Mucosa of gallbladder (tissue), 1 donor: ENCODE measurements around the gene FBXW2. TPM values are rescaled to one million over a fixed set of nuclear protein-coding genes. Genes with fewer than 3 reads are reported as not detected.

Source experiments
- DNase-seq: peaks from one replicate; pipeline ENCODE4 v3.0.0-alpha.2; 2020; ENCODE audit warnings: low spot score
- total RNA-seq: library from RNA; stranded (reverse); gene quantifications from one replicate; pipeline ENCODE4 v1.2.1, GENCODE V29; 2021
- donor health status: DM: no; HTN: no; CAD: no.

The FBXW2 gene
- total RNA-seq, 1 donor from 2014 or later, result 44.9 TPM

- DNase-seq, result peak; percentile 99
Measured at GRCh38 chr9:120714088-120714845, 78.9 kb downstream of the FBXW2 start, which contains the start of gene MEGF9. Gene MEGF9, minus strand, starts transcription at chr9:120714470. Its CDS starts 112 bp downstream, at chr9:120714358.

- DNase-seq, result no peak
Measured at GRCh38 chr9:120713257-120714087, 79.7 kb downstream of the FBXW2 start.

- no peak for DNase-seq
Measured at GRCh38 chr9:120712539-120713031, 80.6 kb downstream of the FBXW2 start.

GRCh38 chr9:120711841-120712538 lies 81.2 kb downstream of the FBXW2 start:
- no peak for DNase-seq

- DNase-seq, result no peak
Measured at GRCh38 chr9:120711354-120711753, 81.9 kb downstream of the FBXW2 start.

- DNase-seq, result no peak
Measured at GRCh38 chr9:120710110-120710981, 82.9 kb downstream of the FBXW2 start.

GRCh38 chr9:120708526-120709224 lies 84.5 kb downstream of the FBXW2 start:
- DNase-seq, result no peak

GRCh38 chr9:120707170-120707569 lies 86.0 kb downstream of the FBXW2 start:
- DNase-seq, result no peak

Other genes starting within 250 kb of the FBXW2 start
- gene CDK5RAP2, start 213.2 kb downstream of the FBXW2 start, total RNA-seq, result 43.3 TPM
- 15.5 TPM for gene MEGF9, start 78.9 kb downstream of the FBXW2 start, total RNA-seq
- 65.1 TPM for gene PSMD5, start 49.5 kb upstream of the FBXW2 start, total RNA-seq
- 25.9 TPM for gene PHF19, start 83.8 kb upstream of the FBXW2 start, total RNA-seq
- gene TRAF1, start 133.4 kb upstream of the FBXW2 start, total RNA-seq, result 7.9 TPM